ENCODE data around the gene GBP7.
A peak's percentile ranks its signal among the peaks of the same experiment; 100 is the strongest.

DNA sequence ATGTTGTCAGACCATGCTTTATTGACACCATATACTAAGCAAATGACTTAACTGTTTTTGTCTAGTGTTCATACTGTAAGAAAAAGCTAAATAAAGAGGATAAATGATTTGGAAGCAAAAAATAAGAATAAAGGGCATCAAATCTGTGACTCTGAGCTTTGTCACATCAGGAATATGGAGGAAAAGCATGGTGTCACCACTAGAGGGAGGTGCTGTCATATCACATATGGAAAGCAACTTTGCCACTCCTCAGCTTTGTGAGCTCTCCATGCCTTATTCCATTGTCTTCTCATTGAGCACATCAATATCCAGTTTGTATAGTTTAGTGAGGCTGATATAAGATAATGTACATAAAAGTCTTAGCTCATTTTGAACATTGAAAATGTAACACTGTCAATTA is 90.0 kb downstream of the GBP7 start:
- TF ChIP-seq, protein P1, sequence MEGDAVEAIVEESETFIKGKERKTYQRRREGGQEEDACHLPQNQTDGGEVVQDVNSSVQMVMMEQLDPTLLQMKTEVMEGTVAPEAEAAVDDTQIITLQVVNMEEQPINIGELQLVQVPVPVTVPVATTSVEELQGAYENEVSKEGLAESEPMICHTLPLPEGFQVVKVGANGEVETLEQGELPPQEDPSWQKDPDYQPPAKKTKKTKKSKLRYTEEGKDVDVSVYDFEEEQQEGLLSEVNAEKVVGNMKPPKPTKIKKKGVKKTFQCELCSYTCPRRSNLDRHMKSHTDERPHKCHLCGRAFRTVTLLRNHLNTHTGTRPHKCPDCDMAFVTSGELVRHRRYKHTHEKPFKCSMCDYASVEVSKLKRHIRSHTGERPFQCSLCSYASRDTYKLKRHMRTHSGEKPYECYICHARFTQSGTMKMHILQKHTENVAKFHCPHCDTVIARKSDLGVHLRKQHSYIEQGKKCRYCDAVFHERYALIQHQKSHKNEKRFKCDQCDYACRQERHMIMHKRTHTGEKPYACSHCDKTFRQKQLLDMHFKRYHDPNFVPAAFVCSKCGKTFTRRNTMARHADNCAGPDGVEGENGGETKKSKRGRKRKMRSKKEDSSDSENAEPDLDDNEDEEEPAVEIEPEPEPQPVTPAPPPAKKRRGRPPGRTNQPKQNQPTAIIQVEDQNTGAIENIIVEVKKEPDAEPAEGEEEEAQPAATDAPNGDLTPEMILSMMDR (IDR thresholded peaks at IDR 0.05; ENCODE audit: low read length) = peak; percentile 51
- no peak for TF ChIP-seq EZH2 (optimal IDR thresholded peaks at IDR 0.05; ENCODE audit: low read depth, low read length)
